GM23338 (cell line): ENCODE measurements around the gene RHEX. TPM values are rescaled to one million over a fixed set of nuclear protein-coding genes. Genes with fewer than 3 reads are reported as not detected.

Experiments
- ATAC-seq: fragments of 200-7000 bp; cut with Tn5 transposase; 3 replicates; pipeline ENCODE4 v1.9.1; 2020
- DNase-seq: peaks from one replicate; pipeline ENCODE4 v3.0.0-alpha.2; 2015; ENCODE audit warnings: low spot score
- H2AFZ ChIP-seq: fragments of 200-600 bp; sonication (generic); 2 replicates; pipeline ENCODE4 v1.8.0; 2016; ENCODE audit warnings: antibody characterized with exemption, mild to moderate bottlenecking, moderate library complexity
- H3F3A ChIP-seq: fragments of 200-600 bp; sonication (generic); replicated peaks from 2 replicates; pipeline ENCODE4 v1.8.0; 2017; ENCODE audit warnings: antibody characterized with exemption, mixed run types, low read depth
- H3K27ac ChIP-seq: fragments of 200-600 bp; sonication (generic); 2 replicates; pipeline ENCODE4 v1.6.1; 2016; ENCODE audit warnings: low read depth
- H3K27me3 ChIP-seq: fragments of 200-600 bp; sonication (generic); 2 replicates; pipeline ENCODE4 v1.8.0; 2016; ENCODE audit warnings: mild to moderate bottlenecking, mixed run types, moderate library complexity; ENCODE audit not compliant: insufficient read depth
- H3K36me3 ChIP-seq: fragments of 200-600 bp; sonication (generic); 2 replicates; pipeline ENCODE4 v1.8.0; 2016; ENCODE audit warnings: mild to moderate bottlenecking; ENCODE audit not compliant: insufficient read depth
- H3K4me1 ChIP-seq: fragments of 200-600 bp; sonication (generic); 2 replicates; pipeline ENCODE4 v1.8.0; 2016; ENCODE audit warnings: mild to moderate bottlenecking, moderate library complexity; ENCODE audit not compliant: insufficient read depth
- H3K4me2 ChIP-seq: fragments of 200-600 bp; sonication (generic); 2 replicates; pipeline ENCODE4 v1.7.1; 2017; ENCODE audit warnings: mixed run types
- H3K4me3 ChIP-seq: fragments of 200-600 bp; sonication (generic); 2 replicates; pipeline ENCODE4 v1.6.1; 2016; ENCODE audit warnings: mixed run types
- H3K79me2 ChIP-seq: fragments of 200-600 bp; sonication (generic); replicated peaks from 2 replicates; pipeline ENCODE4 v1.8.0; 2017; ENCODE audit warnings: mild to moderate bottlenecking; ENCODE audit not compliant: insufficient read depth
- H3K9me2 ChIP-seq: fragments of 200-600 bp; sonication (generic); 2 replicates; pipeline ENCODE4 v1.8.0; 2017; ENCODE audit not compliant: insufficient read depth
- H4K20me1 ChIP-seq: fragments of 200-600 bp; sonication (generic); replicated peaks from 2 replicates; pipeline ENCODE4 v1.8.0; 2017; ENCODE audit warnings: mild to moderate bottlenecking; ENCODE audit not compliant: insufficient read depth
- H3K27ac Mint-ChIP-seq: 2 replicates; pipeline ENCODE4 v1.8.0; 2020; ENCODE audit warnings: inconsistent platforms, mild to moderate bottlenecking, moderate library complexity, mixed read lengths
- H3K27me3 Mint-ChIP-seq: 3 replicates; pipeline ENCODE4 v1.8.0; 2022; ENCODE audit warnings: low read depth, mild to moderate bottlenecking, moderate library complexity, mixed read lengths, inconsistent platforms; ENCODE audit not compliant: insufficient read depth, poor library complexity
- H3K36me3 Mint-ChIP-seq: 3 replicates; pipeline ENCODE4 v1.8.0; 2021; ENCODE audit warnings: low read depth, mild to moderate bottlenecking, inconsistent platforms, moderate library complexity, mixed read lengths
- H3K4me1 Mint-ChIP-seq: 3 replicates; pipeline ENCODE4 v1.8.0; 2020; ENCODE audit warnings: mild to moderate bottlenecking, inconsistent platforms, mixed read lengths
- H3K4me3 Mint-ChIP-seq: 3 replicates; pipeline ENCODE4 v1.8.0; 2021; ENCODE audit warnings: moderate library complexity, mild to moderate bottlenecking, inconsistent platforms, mixed read lengths
- H3K9me3 Mint-ChIP-seq: 3 replicates; pipeline ENCODE4 v1.8.0; 2020; ENCODE audit warnings: moderate library complexity, mild to moderate bottlenecking, inconsistent platforms, mixed read lengths
- CREB1 ChIP-seq: fragments of 250-450 bp; sonication (Bioruptor Pico); IDR thresholded peaks from 2 replicates; pipeline ENCODE4 v1.5.0; 2020; ENCODE audit warnings: low read depth, mild to moderate bottlenecking, moderate library complexity
- EZH2 ChIP-seq: fragments of 200-600 bp; sonication (generic); IDR thresholded peaks from one replicate; pipeline ENCODE4 v1.8.0; 2017; ENCODE audit warnings: antibody characterized with exemption, mild to moderate bottlenecking, low read depth; ENCODE audit not compliant: unreplicated experiment
- EZH2phosphoT487 ChIP-seq: fragments of 200-600 bp; sonication (generic); IDR thresholded peaks from one replicate; pipeline ENCODE4 v1.8.1; 2018; ENCODE audit warnings: antibody characterized with exemption; ENCODE audit not compliant: unreplicated experiment
- JUNB ChIP-seq: IDR thresholded peaks from one replicate; pipeline ENCODE4 v1.6.1; 2016; ENCODE audit warnings: antibody characterized with exemption; ENCODE audit not compliant: unreplicated experiment
- NANOG ChIP-seq: IDR thresholded peaks from 2 replicates; pipeline ENCODE4 v1.6.1; 2016; ENCODE audit warnings: antibody characterized with exemption, borderline replicate concordance
- POLR2AphosphoS5 ChIP-seq: IDR thresholded peaks from 2 replicates; pipeline ENCODE4 v1.6.1; 2016; ENCODE audit warnings: antibody characterized with exemption, low read depth
- STAT1 ChIP-seq: IDR thresholded peaks from one replicate; pipeline ENCODE4 v1.6.1; 2016; ENCODE audit warnings: antibody characterized with exemption; ENCODE audit not compliant: unreplicated experiment
- ZNF114 ChIP-seq: fragments of 250-450 bp; sonication (Bioruptor Pico); IDR thresholded peaks from 2 replicates; pipeline ENCODE4 v1.5.0; 2020; ENCODE audit warnings: mild to moderate bottlenecking, moderate library complexity
- ZNF331 ChIP-seq: fragments of 250-450 bp; sonication (Bioruptor Pico); IDR thresholded peaks from 2 replicates; pipeline ENCODE4 v1.5.0; 2020; ENCODE audit warnings: low read depth, mild to moderate bottlenecking, moderate library complexity
- polyA plus RNA-seq: library from polyadenylated mRNA; unstranded; fragments of >200 nt; fragmentation: Nextera tagmentation; extraction: Ambion mirVana; gene quantifications from 2 replicates; pipeline ENCODE4 v1.2.1, GENCODE V29; 2016
- total RNA-seq: library from RNA; depleted of rRNA; stranded (reverse); fragments of >200 nt; shearing (Covaris generic); gene quantifications from 2 replicates; pipeline ENCODE4 v1.2.3, GENCODE V29; 2014
- TF ChIP-seq, protein P1 (sequence below): fragments of 250-450 bp; sonication (Bioruptor Pico); IDR thresholded peaks from 2 replicates; pipeline ENCODE4 v1.5.0; 2020; ENCODE audit warnings: mild to moderate bottlenecking, moderate library complexity
- TF ChIP-seq, protein P2 (sequence below), 2 experiments: fragments of 200-600 bp in 1 of 2; sonication (generic) in 1 of 2; conservative IDR thresholded peaks; 2 replicates each; pipeline versions ENCODE4 v1.5.1 to v1.6.1; 2016 to 2017; ENCODE audit warnings: antibody characterized with exemption in 2 of 2, low read depth in 2 of 2, mild to moderate bottlenecking in 2 of 2, moderate library complexity in 1 of 2
- TF ChIP-seq, protein P3 (sequence below): IDR thresholded peaks from 2 replicates; pipeline ENCODE4 v1.6.1; 2016; ENCODE audit warnings: antibody characterized with exemption
- TF ChIP-seq, protein P4 (sequence below): IDR thresholded peaks from one replicate; pipeline ENCODE4 v1.6.1; 2018; ENCODE audit warnings: antibody characterized with exemption; ENCODE audit not compliant: unreplicated experiment

Gene RHEX
- total and polyA plus RNA-seq, 2 experiments from 2014 or later = not detected

DNA sequence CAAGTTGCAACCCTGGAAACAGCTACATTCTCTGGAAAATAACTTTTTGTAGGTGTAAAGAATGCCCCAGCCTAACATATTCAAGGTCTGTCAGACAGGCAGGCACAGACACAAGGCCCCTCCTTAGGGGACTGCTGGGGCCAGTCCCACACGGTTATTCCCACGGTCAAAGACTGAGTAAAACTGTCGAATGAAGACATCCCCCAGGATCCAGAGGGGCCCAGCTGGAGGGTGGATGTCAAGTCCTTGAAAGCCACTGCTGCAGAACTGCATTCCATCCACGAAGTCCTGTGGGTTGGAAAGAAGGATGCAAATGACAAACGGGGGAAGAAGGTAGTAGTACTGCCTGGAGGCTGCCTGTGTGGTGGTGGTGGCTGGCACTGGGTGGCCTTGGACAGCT is 42.9 kb upstream of the RHEX start:
- H3K9me2 ChIP-seq = no peaks in the 10 kb centered on the region; the same call in 1 of the 2 replicates
- no peak overlapping the region for H3K4me3 ChIP-seq
- no peaks in the 10 kb centered on the region for H3K36me3 ChIP-seq
- no peaks in the 10 kb centered on the region for H3F3A ChIP-seq
- Mint-ChIP-seq H3K36me3 (no peaks in the 10 kb centered on the region), H3K27me3 (peaks cover 3% of the 10 kb centered on the region), H3K27ac (no peak overlapping the region), H3K4me3 (no peak overlapping the region), H3K4me1 (peaks cover 4% of the 10 kb centered on the region), H3K9me3 (no peaks in the 10 kb centered on the region)
- H3K4me2 ChIP-seq = no peak overlapping the region
- H3K27ac ChIP-seq = no peak overlapping the region
- ATAC-seq = no peak
- no peaks in the 10 kb centered on the region for H3K27me3 ChIP-seq
- no peak for DNase-seq
- H4K20me1 ChIP-seq = no peaks in the 10 kb centered on the region
- no peaks in the 10 kb centered on the region for H3K4me1 ChIP-seq
- no peak overlapping the region for H2AFZ ChIP-seq
- no peaks in the 10 kb centered on the region for H3K79me2 ChIP-seq
- TF ChIP-seq, protein P1, sequence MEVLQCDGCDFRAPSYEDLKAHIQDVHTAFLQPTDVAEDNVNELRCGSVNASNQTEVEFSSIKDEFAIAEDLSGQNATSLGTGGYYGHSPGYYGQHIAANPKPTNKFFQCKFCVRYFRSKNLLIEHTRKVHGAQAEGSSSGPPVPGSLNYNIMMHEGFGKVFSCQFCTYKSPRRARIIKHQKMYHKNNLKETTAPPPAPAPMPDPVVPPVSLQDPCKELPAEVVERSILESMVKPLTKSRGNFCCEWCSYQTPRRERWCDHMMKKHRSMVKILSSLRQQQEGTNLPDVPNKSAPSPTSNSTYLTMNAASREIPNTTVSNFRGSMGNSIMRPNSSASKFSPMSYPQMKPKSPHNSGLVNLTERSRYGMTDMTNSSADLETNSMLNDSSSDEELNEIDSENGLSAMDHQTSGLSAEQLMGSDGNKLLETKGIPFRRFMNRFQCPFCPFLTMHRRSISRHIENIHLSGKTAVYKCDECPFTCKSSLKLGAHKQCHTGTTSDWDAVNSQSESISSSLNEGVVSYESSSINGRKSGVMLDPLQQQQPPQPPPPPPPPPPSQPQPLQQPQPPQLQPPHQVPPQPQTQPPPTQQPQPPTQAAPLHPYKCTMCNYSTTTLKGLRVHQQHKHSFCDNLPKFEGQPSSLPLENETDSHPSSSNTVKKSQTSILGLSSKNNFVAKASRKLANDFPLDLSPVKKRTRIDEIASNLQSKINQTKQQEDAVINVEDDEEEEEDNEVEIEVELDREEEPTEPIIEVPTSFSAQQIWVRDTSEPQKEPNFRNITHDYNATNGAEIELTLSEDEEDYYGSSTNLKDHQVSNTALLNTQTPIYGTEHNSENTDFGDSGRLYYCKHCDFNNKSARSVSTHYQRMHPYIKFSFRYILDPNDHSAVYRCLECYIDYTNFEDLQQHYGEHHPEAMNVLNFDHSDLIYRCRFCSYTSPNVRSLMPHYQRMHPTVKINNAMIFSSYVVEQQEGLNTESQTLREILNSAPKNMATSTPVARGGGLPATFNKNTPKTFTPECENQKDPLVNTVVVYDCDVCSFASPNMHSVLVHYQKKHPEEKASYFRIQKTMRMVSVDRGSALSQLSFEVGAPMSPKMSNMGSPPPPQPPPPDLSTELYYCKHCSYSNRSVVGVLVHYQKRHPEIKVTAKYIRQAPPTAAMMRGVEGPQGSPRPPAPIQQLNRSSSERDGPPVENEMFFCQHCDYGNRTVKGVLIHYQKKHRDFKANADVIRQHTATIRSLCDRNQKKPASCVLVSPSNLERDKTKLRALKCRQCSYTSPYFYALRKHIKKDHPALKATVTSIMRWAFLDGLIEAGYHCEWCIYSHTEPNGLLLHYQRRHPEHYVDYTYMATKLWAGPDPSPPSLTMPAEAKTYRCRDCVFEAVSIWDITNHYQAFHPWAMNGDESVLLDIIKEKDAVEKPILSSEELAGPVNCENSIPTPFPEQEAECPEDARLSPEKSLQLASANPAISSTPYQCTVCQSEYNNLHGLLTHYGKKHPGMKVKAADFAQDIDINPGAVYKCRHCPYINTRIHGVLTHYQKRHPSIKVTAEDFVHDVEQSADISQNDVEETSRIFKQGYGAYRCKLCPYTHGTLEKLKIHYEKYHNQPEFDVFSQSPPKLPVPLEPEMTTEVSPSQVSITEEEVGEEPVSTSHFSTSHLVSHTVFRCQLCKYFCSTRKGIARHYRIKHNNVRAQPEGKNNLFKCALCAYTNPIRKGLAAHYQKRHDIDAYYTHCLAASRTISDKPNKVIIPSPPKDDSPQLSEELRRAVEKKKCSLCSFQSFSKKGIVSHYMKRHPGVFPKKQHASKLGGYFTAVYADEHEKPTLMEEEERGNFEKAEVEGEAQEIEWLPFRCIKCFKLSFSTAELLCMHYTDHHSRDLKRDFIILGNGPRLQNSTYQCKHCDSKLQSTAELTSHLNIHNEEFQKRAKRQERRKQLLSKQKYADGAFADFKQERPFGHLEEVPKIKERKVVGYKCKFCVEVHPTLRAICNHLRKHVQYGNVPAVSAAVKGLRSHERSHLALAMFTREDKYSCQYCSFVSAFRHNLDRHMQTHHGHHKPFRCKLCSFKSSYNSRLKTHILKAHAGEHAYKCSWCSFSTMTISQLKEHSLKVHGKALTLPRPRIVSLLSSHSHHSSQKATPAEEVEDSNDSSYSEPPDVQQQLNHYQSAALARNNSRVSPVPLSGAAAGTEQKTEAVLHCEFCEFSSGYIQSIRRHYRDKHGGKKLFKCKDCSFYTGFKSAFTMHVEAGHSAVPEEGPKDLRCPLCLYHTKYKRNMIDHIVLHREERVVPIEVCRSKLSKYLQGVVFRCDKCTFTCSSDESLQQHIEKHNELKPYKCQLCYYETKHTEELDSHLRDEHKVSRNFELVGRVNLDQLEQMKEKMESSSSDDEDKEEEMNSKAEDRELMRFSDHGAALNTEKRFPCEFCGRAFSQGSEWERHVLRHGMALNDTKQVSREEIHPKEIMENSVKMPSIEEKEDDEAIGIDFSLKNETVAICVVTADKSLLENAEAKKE = no peak
- TF ChIP-seq CREB1 (CRISPR knock-in tag) (no peak), EZH2phosphoT487 (no peak), JUNB (no peak), NANOG (no peak), POLR2AphosphoS5 (no peak), ZNF331 (CRISPR knock-in tag) (no peak), EZH2 (no peak), ZNF114 (CRISPR knock-in tag) (no peak), STAT1 (no peak)
- TF ChIP-seq, protein P2, sequence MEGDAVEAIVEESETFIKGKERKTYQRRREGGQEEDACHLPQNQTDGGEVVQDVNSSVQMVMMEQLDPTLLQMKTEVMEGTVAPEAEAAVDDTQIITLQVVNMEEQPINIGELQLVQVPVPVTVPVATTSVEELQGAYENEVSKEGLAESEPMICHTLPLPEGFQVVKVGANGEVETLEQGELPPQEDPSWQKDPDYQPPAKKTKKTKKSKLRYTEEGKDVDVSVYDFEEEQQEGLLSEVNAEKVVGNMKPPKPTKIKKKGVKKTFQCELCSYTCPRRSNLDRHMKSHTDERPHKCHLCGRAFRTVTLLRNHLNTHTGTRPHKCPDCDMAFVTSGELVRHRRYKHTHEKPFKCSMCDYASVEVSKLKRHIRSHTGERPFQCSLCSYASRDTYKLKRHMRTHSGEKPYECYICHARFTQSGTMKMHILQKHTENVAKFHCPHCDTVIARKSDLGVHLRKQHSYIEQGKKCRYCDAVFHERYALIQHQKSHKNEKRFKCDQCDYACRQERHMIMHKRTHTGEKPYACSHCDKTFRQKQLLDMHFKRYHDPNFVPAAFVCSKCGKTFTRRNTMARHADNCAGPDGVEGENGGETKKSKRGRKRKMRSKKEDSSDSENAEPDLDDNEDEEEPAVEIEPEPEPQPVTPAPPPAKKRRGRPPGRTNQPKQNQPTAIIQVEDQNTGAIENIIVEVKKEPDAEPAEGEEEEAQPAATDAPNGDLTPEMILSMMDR (conservative IDR thresholded peaks at IDR 0.05; ENCODE audit: low read depth in 2 of 2) = no peak
- TF ChIP-seq, protein P3, sequence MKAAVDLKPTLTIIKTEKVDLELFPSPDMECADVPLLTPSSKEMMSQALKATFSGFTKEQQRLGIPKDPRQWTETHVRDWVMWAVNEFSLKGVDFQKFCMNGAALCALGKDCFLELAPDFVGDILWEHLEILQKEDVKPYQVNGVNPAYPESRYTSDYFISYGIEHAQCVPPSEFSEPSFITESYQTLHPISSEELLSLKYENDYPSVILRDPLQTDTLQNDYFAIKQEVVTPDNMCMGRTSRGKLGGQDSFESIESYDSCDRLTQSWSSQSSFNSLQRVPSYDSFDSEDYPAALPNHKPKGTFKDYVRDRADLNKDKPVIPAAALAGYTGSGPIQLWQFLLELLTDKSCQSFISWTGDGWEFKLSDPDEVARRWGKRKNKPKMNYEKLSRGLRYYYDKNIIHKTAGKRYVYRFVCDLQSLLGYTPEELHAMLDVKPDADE = no peak
- TF ChIP-seq, protein P4, sequence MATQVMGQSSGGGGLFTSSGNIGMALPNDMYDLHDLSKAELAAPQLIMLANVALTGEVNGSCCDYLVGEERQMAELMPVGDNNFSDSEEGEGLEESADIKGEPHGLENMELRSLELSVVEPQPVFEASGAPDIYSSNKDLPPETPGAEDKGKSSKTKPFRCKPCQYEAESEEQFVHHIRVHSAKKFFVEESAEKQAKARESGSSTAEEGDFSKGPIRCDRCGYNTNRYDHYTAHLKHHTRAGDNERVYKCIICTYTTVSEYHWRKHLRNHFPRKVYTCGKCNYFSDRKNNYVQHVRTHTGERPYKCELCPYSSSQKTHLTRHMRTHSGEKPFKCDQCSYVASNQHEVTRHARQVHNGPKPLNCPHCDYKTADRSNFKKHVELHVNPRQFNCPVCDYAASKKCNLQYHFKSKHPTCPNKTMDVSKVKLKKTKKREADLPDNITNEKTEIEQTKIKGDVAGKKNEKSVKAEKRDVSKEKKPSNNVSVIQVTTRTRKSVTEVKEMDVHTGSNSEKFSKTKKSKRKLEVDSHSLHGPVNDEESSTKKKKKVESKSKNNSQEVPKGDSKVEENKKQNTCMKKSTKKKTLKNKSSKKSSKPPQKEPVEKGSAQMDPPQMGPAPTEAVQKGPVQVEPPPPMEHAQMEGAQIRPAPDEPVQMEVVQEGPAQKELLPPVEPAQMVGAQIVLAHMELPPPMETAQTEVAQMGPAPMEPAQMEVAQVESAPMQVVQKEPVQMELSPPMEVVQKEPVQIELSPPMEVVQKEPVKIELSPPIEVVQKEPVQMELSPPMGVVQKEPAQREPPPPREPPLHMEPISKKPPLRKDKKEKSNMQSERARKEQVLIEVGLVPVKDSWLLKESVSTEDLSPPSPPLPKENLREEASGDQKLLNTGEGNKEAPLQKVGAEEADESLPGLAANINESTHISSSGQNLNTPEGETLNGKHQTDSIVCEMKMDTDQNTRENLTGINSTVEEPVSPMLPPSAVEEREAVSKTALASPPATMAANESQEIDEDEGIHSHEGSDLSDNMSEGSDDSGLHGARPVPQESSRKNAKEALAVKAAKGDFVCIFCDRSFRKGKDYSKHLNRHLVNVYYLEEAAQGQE = no peak
